ENCODE results near the gene SLX9. TPM values are rescaled to one million over a fixed set of nuclear protein-coding genes. Genes with fewer than 3 reads are reported as not detected.

SLX9 gene
- total RNA-seq, 6 donors from 2014 or later, result 5.5 to 34.6 (median 22.8) TPM

GRCh38 chr21:45015469-45015860 lies 75.6 kb downstream of the SLX9 start:
- H3K9me3 ChIP-seq, result no peaks in the 10 kb centered on the region
- H3K36me3 ChIP-seq, result no peaks in the 10 kb centered on the region
- H3K4me1 ChIP-seq, result peaks cover 12 to 24% (median 18%) of the 10 kb centered on the region in 4 donors
- no peak for DNase-seq
- WGBS, 2 donors, result 74 to 87% methylated on average over 10 of the region's 11 CpGs
- TF ChIP-seq CTCF (IDR thresholded peaks at IDR 0.05) (no peak), POLR2A (IDR thresholded peaks at IDR 0.05) (no peak), EP300 (IDR thresholded peaks at IDR 0.05) (no peak), POLR2AphosphoS5 (IDR thresholded peaks at IDR 0.05) (no peak)
- H3K27me3 ChIP-seq, result peaks cover 0 to 14% (median 9%) of the 10 kb centered on the region in 4 donors
- no peak for ATAC-seq (ENCODE audit: low FRiP score in 2 of 2)
- no peak overlapping the region for H3K4me3 ChIP-seq
- H3K27ac ChIP-seq, result no peak overlapping the region

GRCh38 chr21:45016031-45016405 lies 76.2 kb downstream of the SLX9 start:
- no peak for DNase-seq
- no peak for TF ChIP-seq CTCF (IDR thresholded peaks at IDR 0.05)
- no peak for TF ChIP-seq POLR2AphosphoS5 (IDR thresholded peaks at IDR 0.05)
- TF ChIP-seq EP300 (IDR thresholded peaks at IDR 0.05), result no peak
- no peak for TF ChIP-seq POLR2A (IDR thresholded peaks at IDR 0.05)
- peaks cover 0 to 14% (median 9%) of the 10 kb centered on the region in 4 donors for H3K27me3 ChIP-seq

GRCh38 chr21:45016406-45017038 lies 76.7 kb downstream of the SLX9 start:
- 59 to 78% methylated on average over 8 to 15 of the region's 15 CpGs for WGBS, 2 donors
- ATAC-seq (ENCODE audit: low FRiP score in 2 of 2) (no peak), DNase-seq (peak in 1 of 2 donors; percentile 61)
- H3K4me3 ChIP-seq, result no peak overlapping the region
- peaks cover 12 to 24% (median 18%) of the 10 kb centered on the region in 4 donors for H3K4me1 ChIP-seq
- peak overlapping the region in 2 of 4 donors; percentile 24 to 67 for H3K27ac ChIP-seq
- TF ChIP-seq CTCF (IDR thresholded peaks at IDR 0.05) (no peak), POLR2AphosphoS5 (IDR thresholded peaks at IDR 0.05) (no peak), EP300 (IDR thresholded peaks at IDR 0.05) (no peak), POLR2A (IDR thresholded peaks at IDR 0.05) (no peak)
- no peaks in the 10 kb centered on the region for H3K9me3 ChIP-seq
- H3K27me3 ChIP-seq, result peaks cover 0 to 14% (median 9%) of the 10 kb centered on the region in 4 donors
- no peaks in the 10 kb centered on the region for H3K36me3 ChIP-seq

More at GRCh38 chr21:45016031-45016405, 76.2 kb downstream of the SLX9 start:
- peaks cover 12 to 24% (median 18%) of the 10 kb centered on the region in 4 donors for H3K4me1 ChIP-seq
- H3K27ac ChIP-seq, result peak overlapping the region in 1 of 4 donors; percentile 24
- ATAC-seq (ENCODE audit: low FRiP score in 2 of 2), result no peak
- H3K36me3 ChIP-seq, result no peaks in the 10 kb centered on the region
- 65 to 83% methylated on average over 5 to 7 of the region's 7 CpGs for WGBS, 2 donors
- no peaks in the 10 kb centered on the region for H3K9me3 ChIP-seq
- H3K4me3 ChIP-seq, result no peak overlapping the region

GRCh38 chr21:45017039-45017960 lies 77.5 kb downstream of the SLX9 start:
- Histone ChIP-seq H3K4me1 (peaks cover 12 to 24% (median 18%) of the 10 kb centered on the region in 4 donors), H3K4me3 (no peak overlapping the region), H3K36me3 (no peaks in the 10 kb centered on the region), H3K9me3 (no peaks in the 10 kb centered on the region), H3K27ac (peak overlapping the region in 2 of 4 donors; percentile 24 to 67), H3K27me3 (peaks cover 0 to 14% (median 9%) of the 10 kb centered on the region in 4 donors)
- no peak for DNase-seq
- no peak for TF ChIP-seq POLR2AphosphoS5 (IDR thresholded peaks at IDR 0.05)
- TF ChIP-seq POLR2A (IDR thresholded peaks at IDR 0.05), result no peak
- TF ChIP-seq CTCF (IDR thresholded peaks at IDR 0.05), result no peak
- TF ChIP-seq EP300 (IDR thresholded peaks at IDR 0.05), result no peak
- no peak for ATAC-seq (ENCODE audit: low FRiP score in 2 of 2)
- WGBS, 2 donors, result 85 to 88% methylated on average over 12 to 15 of the region's 15 CpGs
